GM12878 (cell line): ENCODE data around the gene CNPPD1. TPM values are rescaled to one million over a fixed set of nuclear protein-coding genes. Genes with fewer than 3 reads are reported as not detected.

Experiments used
- BCL11A ChIP-seq: IDR thresholded peaks from 2 replicates; pipeline ENCODE4 v1.6.1; 2011; ENCODE audit warnings: low read depth, low read length
- CHD1 ChIP-seq: IDR thresholded peaks from 2 replicates; pipeline ENCODE4 v1.6.1; 2012; ENCODE audit warnings: low read depth, low read length, improper control_type of control experiment
- EZH2 ChIP-seq: IDR thresholded peaks from 2 replicates; pipeline ENCODE4 v1.6.1; 2012; ENCODE audit warnings: low read depth, mild to moderate bottlenecking, control low read depth, inconsistent platforms, low read length, borderline replicate concordance; ENCODE audit not compliant: control insufficient read depth
- FOXM1 ChIP-seq: IDR thresholded peaks from 2 replicates; pipeline ENCODE4 v1.6.1; 2012; ENCODE audit warnings: low read depth, mild to moderate bottlenecking, inconsistent platforms, low read length, moderate library complexity
- HCFC1 ChIP-seq: fragments of 150-350 bp; IDR thresholded peaks from 2 replicates; pipeline ENCODE4 v1.6.1; 2014; ENCODE audit warnings: low read length
- IRF4 ChIP-seq: IDR thresholded peaks from 2 replicates; pipeline ENCODE4 v1.6.1; 2011; ENCODE audit warnings: low read depth, low read length
- MEF2B ChIP-seq: fragments of 450-650 bp; IDR thresholded peaks from 2 replicates; pipeline ENCODE4 v1.6.1; 2018; ENCODE audit warnings: mild to moderate bottlenecking, moderate library complexity; ENCODE audit not compliant: partially characterized antibody, poor library complexity, severe bottlenecking
- NFYA ChIP-seq: IDR thresholded peaks from 2 replicates; pipeline ENCODE4 v1.6.1; 2011; ENCODE audit warnings: low read depth, mild to moderate bottlenecking, low read length, improper control_type of control experiment, borderline replicate concordance
- PAX5 ChIP-seq: IDR thresholded peaks from 2 replicates; pipeline ENCODE4 v1.6.1; 2011; ENCODE audit warnings: low read depth, low read length, borderline replicate concordance
- POU2F2 ChIP-seq: IDR thresholded peaks from 3 replicates; pipeline ENCODE4 v1.6.1; 2011; ENCODE audit warnings: low read depth, mild to moderate bottlenecking, low read length, borderline replicate concordance
- RCOR1 ChIP-seq: conservative IDR thresholded peaks from 2 replicates; pipeline ENCODE4 v1.6.1; 2012; ENCODE audit warnings: low read depth, low read length, improper control_type of control experiment
- RELA ChIP-seq: fragments of 450-650 bp; IDR thresholded peaks from 2 replicates; pipeline ENCODE4 v1.8.0; 2014; ENCODE audit warnings: borderline replicate concordance; ENCODE audit not compliant: partially characterized antibody
- SMARCA5 ChIP-seq: fragments of 450-650 bp; IDR thresholded peaks from 2 replicates; pipeline ENCODE4 v1.6.1; 2017; ENCODE audit warnings: mild to moderate bottlenecking
- YBX1 ChIP-seq: fragments of 450-650 bp; IDR thresholded peaks from 2 replicates; pipeline ENCODE4 v1.6.1; 2016; ENCODE audit warnings: antibody characterized with exemption
- ZZZ3 ChIP-seq: IDR thresholded peaks from 2 replicates; pipeline ENCODE4 v1.6.1; 2011; ENCODE audit warnings: low read depth; ENCODE audit not compliant: control insufficient read depth, insufficient read length
- polyA plus RNA-seq, 11 experiments: library from polyadenylated mRNA; depleted of rRNA in 4 of 11; unstranded in 6 of 11; stranded (reverse) in 5 of 11; fragments of >200 nt; fragmentation: Nextera tagmentation in 4 of 11; fragmentation: Illumina TruSeq in 1 of 11; extraction: Ambion mirVana in 4 of 11; extraction: Trizol in 1 of 11; gene quantifications; 1 replicate in 1 of 11; 2 replicates in 10 of 11; pipeline versions ENCODE4 v1.2.1 to v1.2.3, GENCODE V29; 2011 to 2016; ENCODE audit warnings: inconsistent platforms in 2 of 11, missing spikeins in 2 of 11, low read depth in 1 of 11
- total RNA-seq, 4 experiments: library from RNA; depleted of rRNA in 3 of 4; stranded (reverse); fragments of >200 nt in 3 of 4; fragmentation: Illumina TruSeq in 1 of 4; extraction: Trizol in 1 of 4; gene quantifications; 2 replicates each; pipeline versions ENCODE4 v1.2.1 to v1.2.3, GENCODE V29; 2013 to 2021
- TF ChIP-seq, protein P1 (sequence below): IDR thresholded peaks from 2 replicates; pipeline ENCODE4 v1.6.1; 2011; ENCODE audit warnings: low read depth, mild to moderate bottlenecking, low read length, moderate library complexity, borderline replicate concordance; ENCODE audit errors: extremely low read depth
- TF ChIP-seq, protein P2 (sequence below): IDR thresholded peaks from 2 replicates; pipeline ENCODE4 v1.6.1; 2011; ENCODE audit warnings: low read depth, low read length, improper control_type of control experiment, borderline replicate concordance
- TF ChIP-seq, protein P3 (sequence below): IDR thresholded peaks from 2 replicates; pipeline ENCODE4 v1.6.1; 2011; ENCODE audit warnings: borderline replicate concordance, low read depth, mild to moderate bottlenecking, moderate library complexity, mixed read lengths, low read length; ENCODE audit not compliant: insufficient read depth; ENCODE audit errors: extremely low read length
- TF ChIP-seq, protein P4 (sequence below): fragments of 450-650 bp; IDR thresholded peaks from 2 replicates; pipeline ENCODE4 v1.6.1; 2017; ENCODE audit warnings: mild to moderate bottlenecking, moderate library complexity

The CNPPD1 gene
- total and polyA plus RNA-seq, 10 of the 15 experiments (the other 5 are each of a cell fraction or from before 2014, with no cell fraction given) = 12.2 to 86.6 (median 43.4) TPM

DNA sequence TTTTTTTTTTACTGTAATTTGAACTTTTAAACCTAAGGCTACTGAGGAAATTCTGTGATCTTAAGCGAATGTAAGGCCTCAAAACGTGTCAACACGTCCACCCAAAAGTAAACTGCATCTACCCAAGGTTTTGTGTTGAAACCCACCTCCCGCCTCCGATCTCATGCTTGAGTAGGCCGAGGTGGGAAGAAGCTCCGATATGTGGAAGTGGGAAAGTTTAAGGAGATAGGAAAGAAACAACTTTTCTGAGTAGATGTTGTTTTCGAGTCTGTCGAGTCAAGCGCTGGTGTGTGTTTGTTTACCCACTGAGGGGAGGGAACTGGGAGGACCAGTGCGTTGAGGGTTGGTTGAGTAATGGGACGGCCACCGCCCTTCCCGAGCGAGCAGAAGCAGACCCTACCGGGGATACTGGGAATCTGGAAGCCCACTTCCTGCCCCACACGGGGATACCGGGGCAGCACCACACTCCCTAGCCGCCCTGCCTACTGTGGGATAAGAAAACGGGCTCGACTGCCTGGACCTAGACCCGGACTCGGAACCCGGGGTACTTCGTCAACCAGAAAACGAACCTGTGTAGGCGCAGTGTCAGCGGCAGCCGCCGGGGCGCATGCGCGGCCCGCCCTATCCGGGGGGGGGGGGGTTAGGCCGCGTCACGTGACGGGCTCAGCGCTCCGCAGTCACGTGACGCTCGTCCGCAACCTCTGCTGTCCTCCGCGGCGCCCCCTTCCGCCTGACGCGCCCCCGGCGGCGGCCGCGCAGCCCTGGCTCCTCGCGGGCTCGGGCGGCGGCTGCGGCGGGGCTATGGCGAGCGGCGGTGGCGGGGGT lies 1.0 kb upstream of the CNPPD1 start, which contains the start of gene RETREG2 (continued):
- TF ChIP-seq, protein P1, sequence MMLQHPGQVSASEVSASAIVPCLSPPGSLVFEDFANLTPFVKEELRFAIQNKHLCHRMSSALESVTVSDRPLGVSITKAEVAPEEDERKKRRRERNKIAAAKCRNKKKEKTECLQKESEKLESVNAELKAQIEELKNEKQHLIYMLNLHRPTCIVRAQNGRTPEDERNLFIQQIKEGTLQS = peak; percentile 99
- TF ChIP-seq, protein P2, sequence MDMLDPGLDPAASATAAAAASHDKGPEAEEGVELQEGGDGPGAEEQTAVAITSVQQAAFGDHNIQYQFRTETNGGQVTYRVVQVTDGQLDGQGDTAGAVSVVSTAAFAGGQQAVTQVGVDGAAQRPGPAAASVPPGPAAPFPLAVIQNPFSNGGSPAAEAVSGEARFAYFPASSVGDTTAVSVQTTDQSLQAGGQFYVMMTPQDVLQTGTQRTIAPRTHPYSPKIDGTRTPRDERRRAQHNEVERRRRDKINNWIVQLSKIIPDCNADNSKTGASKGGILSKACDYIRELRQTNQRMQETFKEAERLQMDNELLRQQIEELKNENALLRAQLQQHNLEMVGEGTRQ = peak; percentile 99
- TF ChIP-seq CHD1 = peak; percentile 70; the same call in 1 of the 2 replicates
- TF ChIP-seq, protein P3, sequence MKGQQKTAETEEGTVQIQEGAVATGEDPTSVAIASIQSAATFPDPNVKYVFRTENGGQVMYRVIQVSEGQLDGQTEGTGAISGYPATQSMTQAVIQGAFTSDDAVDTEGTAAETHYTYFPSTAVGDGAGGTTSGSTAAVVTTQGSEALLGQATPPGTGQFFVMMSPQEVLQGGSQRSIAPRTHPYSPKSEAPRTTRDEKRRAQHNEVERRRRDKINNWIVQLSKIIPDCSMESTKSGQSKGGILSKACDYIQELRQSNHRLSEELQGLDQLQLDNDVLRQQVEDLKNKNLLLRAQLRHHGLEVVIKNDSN = peak; percentile 100
- TF ChIP-seq YBX1 = no peak
- TF ChIP-seq BCL11A = no peak
- peak; percentile 34 for TF ChIP-seq MEF2B
- no peak for TF ChIP-seq ZZZ3
- TF ChIP-seq, protein P4, sequence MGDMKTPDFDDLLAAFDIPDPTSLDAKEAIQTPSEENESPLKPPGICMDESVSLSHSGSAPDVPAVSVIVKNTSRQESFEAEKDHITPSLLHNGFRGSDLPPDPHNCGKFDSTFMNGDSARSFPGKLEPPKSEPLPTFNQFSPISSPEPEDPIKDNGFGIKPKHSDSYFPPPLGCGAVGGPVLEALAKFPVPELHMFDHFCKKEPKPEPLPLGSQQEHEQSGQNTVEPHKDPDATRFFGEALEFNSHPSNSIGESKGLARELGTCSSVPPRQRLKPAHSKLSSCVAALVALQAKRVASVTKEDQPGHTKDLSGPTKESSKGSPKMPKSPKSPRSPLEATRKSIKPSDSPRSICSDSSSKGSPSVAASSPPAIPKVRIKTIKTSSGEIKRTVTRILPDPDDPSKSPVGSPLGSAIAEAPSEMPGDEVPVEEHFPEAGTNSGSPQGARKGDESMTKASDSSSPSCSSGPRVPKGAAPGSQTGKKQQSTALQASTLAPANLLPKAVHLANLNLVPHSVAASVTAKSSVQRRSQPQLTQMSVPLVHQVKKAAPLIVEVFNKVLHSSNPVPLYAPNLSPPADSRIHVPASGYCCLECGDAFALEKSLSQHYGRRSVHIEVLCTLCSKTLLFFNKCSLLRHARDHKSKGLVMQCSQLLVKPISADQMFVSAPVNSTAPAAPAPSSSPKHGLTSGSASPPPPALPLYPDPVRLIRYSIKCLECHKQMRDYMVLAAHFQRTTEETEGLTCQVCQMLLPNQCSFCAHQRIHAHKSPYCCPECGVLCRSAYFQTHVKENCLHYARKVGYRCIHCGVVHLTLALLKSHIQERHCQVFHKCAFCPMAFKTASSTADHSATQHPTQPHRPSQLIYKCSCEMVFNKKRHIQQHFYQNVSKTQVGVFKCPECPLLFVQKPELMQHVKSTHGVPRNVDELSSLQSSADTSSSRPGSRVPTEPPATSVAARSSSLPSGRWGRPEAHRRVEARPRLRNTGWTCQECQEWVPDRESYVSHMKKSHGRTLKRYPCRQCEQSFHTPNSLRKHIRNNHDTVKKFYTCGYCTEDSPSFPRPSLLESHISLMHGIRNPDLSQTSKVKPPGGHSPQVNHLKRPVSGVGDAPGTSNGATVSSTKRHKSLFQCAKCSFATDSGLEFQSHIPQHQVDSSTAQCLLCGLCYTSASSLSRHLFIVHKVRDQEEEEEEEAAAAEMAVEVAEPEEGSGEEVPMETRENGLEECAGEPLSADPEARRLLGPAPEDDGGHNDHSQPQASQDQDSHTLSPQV = peak; percentile 76; the same call in 1 of the 2 replicates
- 0 out of 2 replicates have a peak, but pooled peaks have one; percentile 29 for TF ChIP-seq RCOR1
- TF ChIP-seq EZH2 = no peak
- 0 out of 2 replicates have a peak, but pooled peaks have one; percentile 12 for TF ChIP-seq PAX5
- peak; percentile 57 for TF ChIP-seq HCFC1
- TF ChIP-seq FOXM1 = no peak
- peak; percentile 93 for TF ChIP-seq RELA
- TF ChIP-seq NFYA = no peak
- peak; percentile 75; the same call in 1 of the 2 replicates for TF ChIP-seq SMARCA5
- TF ChIP-seq POU2F2 = peak; percentile 22; the same call in 1 of the 3 replicates
- TF ChIP-seq IRF4 = 0 out of 2 replicates have a peak, but pooled peaks have one; percentile 15
